ENCODE results near the gene ATP6V0E2.
"Not testable (repeated sequence)": the region's sequence is repeated elsewhere in the genome, so short reads cannot be mapped to it uniquely, and the experiment has no call there.

Gene ATP6V0E2

GRCh38 chr7:149879766-149880637 is 6.2 kb downstream of the ATP6V0E2 start:
- DNase-seq (ENCODE audit: low spot score), result no peak

GRCh38 chr7:149880638-149881311 is 7.0 kb downstream of the ATP6V0E2 start:
- no peak for DNase-seq (ENCODE audit: low spot score)

GRCh38 chr7:149881328-149882247 is 7.8 kb downstream of the ATP6V0E2 start:
- no peak for DNase-seq (ENCODE audit: low spot score)

- no peak for DNase-seq (ENCODE audit: low spot score)
These were observed 8.7 kb downstream of the ATP6V0E2 start for GRCh38 chr7:149882248-149883047.

- no peak for DNase-seq (ENCODE audit: low spot score)
These were observed 9.3 kb downstream of the ATP6V0E2 start for GRCh38 chr7:149883048-149883438.

GRCh38 chr7:149883452-149883861 is 9.7 kb downstream of the ATP6V0E2 start:
- peak; percentile 49 for DNase-seq (ENCODE audit: low spot score)

GRCh38 chr7:149884016-149884415 is 10.2 kb downstream of the ATP6V0E2 start:
- DNase-seq (ENCODE audit: low spot score), result no peak

- no peak for DNase-seq (ENCODE audit: low spot score)
These were observed 10.8 kb downstream of the ATP6V0E2 start for GRCh38 chr7:149884541-149884940.

- DNase-seq (ENCODE audit: low spot score), result no peak
These were observed 11.6 kb downstream of the ATP6V0E2 start for GRCh38 chr7:149885191-149886017.

GRCh38 chr7:149886018-149886415 is 12.2 kb downstream of the ATP6V0E2 start:
- DNase-seq (ENCODE audit: low spot score), result no peak

GRCh38 chr7:149887311-149887710 is 13.5 kb downstream of the ATP6V0E2 start:
- no peak for DNase-seq (ENCODE audit: low spot score)

GRCh38 chr7:149890715-149891114 is 16.9 kb downstream of the ATP6V0E2 start:
- not testable (repeated sequence) for DNase-seq (ENCODE audit: low spot score)

- DNase-seq (ENCODE audit: low spot score), result not testable (repeated sequence)
These were observed 21.2 kb downstream of the ATP6V0E2 start for GRCh38 chr7:149894957-149895356.

GRCh38 chr7:149907776-149908376 is 34.1 kb downstream of the ATP6V0E2 start:
- not testable (repeated sequence) for DNase-seq (ENCODE audit: low spot score)

- not testable (repeated sequence) for DNase-seq (ENCODE audit: low spot score)
These were observed 36.5 kb downstream of the ATP6V0E2 start for GRCh38 chr7:149910219-149910618.

GRCh38 chr7:149912126-149912525 is 38.4 kb downstream of the ATP6V0E2 start:
- DNase-seq (ENCODE audit: low spot score), result not testable (repeated sequence)

GRCh38 chr7:149926414-149926813 is 52.6 kb downstream of the ATP6V0E2 start:
- not testable (repeated sequence) for DNase-seq (ENCODE audit: low spot score)
